ENCODE results near the gene OR7G1. TPM values are rescaled to one million over a fixed set of nuclear protein-coding genes. Genes with fewer than 3 reads are reported as not detected.

Gene OR7G1
- polyA plus RNA-seq, 1 donor, result not detected

Other genes starting within 250 kb of the OR7G1 start
- gene MUC16, start 105.4 kb downstream of the OR7G1 start, polyA plus RNA-seq, result 0.78 TPM
- gene OR1M1, start 28.7 kb downstream of the OR7G1 start, polyA plus RNA-seq, result not detected
- gene OR7G2, start 8.3 kb downstream of the OR7G1 start, polyA plus RNA-seq, result not detected
- not detected for gene OR7G3, start 11.2 kb upstream of the OR7G1 start, polyA plus RNA-seq
- 34.3 TPM for gene ZNF317, start 24.6 kb upstream of the OR7G1 start, polyA plus RNA-seq
- 0.03 TPM for gene OR7D2, start 63.2 kb upstream of the OR7G1 start, polyA plus RNA-seq
- not detected for gene OR7D4, start 103.8 kb upstream of the OR7G1 start, polyA plus RNA-seq
- gene OR7E24, start 135.2 kb upstream of the OR7G1 start, polyA plus RNA-seq, result not detected
- 3.5 TPM for gene ZNF699, start 194.1 kb upstream of the OR7G1 start, polyA plus RNA-seq
- gene ZNF559, start 208.4 kb upstream of the OR7G1 start, polyA plus RNA-seq, result 9.7 TPM
- gene ZNF177, start 247.2 kb upstream of the OR7G1 start, polyA plus RNA-seq, result 2.9 TPM

All from large intestine (tissue), 1 donor.